BLaER1 treated with 17β-estradiol and CSF1 and Interleukin-3, amounts not matched to agents 10 nM and 100 nM (cell line): ENCODE data around the gene PPP1R36.
"Not testable (repeated sequence)": the region's sequence is repeated elsewhere in the genome, so short reads cannot be mapped to it uniquely, and the experiment has no call there.

ENCODE experiments used
- H3K27ac ChIP-seq, 11 experiments: shearing (Covaris generic); formaldehyde crosslinking; 2 replicates each; pipeline ENCODE4 v1.8.1; 2022
- H3K27me3 ChIP-seq, 11 experiments: shearing (Covaris generic); formaldehyde crosslinking; 2 replicates each; pipeline ENCODE4 v1.8.1; 2022
- H3K36me3 ChIP-seq, 11 experiments: shearing (Covaris generic); formaldehyde crosslinking; 2 replicates each; pipeline ENCODE4 v1.8.1; 2022
- H3K4me1 ChIP-seq, 10 experiments: shearing (Covaris generic); formaldehyde crosslinking; 2 replicates each; pipeline ENCODE4 v1.8.1; 2022
- H3K4me2 ChIP-seq, 11 experiments: shearing (Covaris generic); formaldehyde crosslinking; 2 replicates each; pipeline ENCODE4 v1.8.1; 2022
- H3K4me3 ChIP-seq, 10 experiments: shearing (Covaris generic); formaldehyde crosslinking; 2 replicates each; pipeline ENCODE4 v1.8.1; 2022
- H3K9ac ChIP-seq, 11 experiments: shearing (Covaris generic); formaldehyde crosslinking; 2 replicates each; pipeline ENCODE4 v1.8.1; 2022
- H3K9me3 ChIP-seq, 11 experiments: shearing (Covaris generic); formaldehyde crosslinking; replicated peaks in 1 of 11; 2 replicates each; pipeline ENCODE4 v1.8.1; 2022
- H4K20me1 ChIP-seq, 11 experiments: shearing (Covaris generic); formaldehyde crosslinking; 2 replicates each; pipeline ENCODE4 v1.8.1; 2022
- Cebpa-rat ChIP-seq, 11 experiments: shearing (Covaris generic); IDR thresholded peaks; 2 replicates each; pipeline ENCODE4 v1.8.1; 2022

Gene PPP1R36

DNA sequence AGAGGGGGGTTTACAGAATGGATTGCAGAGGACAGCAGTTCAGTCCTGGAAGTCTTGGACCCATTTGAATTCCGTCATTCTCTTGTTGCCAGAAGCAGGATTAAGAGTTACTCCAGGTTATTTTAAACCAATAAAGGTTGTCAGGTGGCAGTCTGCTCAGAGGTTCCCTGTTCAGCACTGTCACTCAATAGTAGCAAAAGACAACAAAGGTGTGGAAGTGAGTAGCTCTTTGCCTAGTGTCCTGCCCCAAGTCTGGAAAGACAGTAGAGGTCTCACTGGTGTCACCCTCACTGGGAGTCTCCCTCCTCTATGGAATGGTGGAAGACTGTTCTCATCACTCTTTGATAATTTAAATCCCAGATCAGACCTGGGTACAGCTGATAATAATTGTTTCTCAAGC, 81.0 kb downstream of the PPP1R36 start:
- Histone ChIP-seq H3K9ac (no peak overlapping the region), H3K36me3 (no peaks in the 10 kb centered on the region; a peak in 1 of 22 replicates), H3K27ac (no peak overlapping the region), H3K4me1 (peaks cover 6 to 24% (median 14%) of the 10 kb centered on the region in 10 experiments; a peak in 17 of 20 replicates), H4K20me1 (no peaks in the 10 kb centered on the region), H3K9me3 (peaks cover 0 to 11% (median 7%) of the 10 kb centered on the region in 11 experiments; a peak in 13 of 22 replicates), H3K27me3 (no peaks in the 10 kb centered on the region), H3K4me3 (no peak overlapping the region), H3K4me2 (no peak overlapping the region)
- no peak for TF ChIP-seq Cebpa-rat (IDR thresholded peaks at IDR 0.05)

DNA sequence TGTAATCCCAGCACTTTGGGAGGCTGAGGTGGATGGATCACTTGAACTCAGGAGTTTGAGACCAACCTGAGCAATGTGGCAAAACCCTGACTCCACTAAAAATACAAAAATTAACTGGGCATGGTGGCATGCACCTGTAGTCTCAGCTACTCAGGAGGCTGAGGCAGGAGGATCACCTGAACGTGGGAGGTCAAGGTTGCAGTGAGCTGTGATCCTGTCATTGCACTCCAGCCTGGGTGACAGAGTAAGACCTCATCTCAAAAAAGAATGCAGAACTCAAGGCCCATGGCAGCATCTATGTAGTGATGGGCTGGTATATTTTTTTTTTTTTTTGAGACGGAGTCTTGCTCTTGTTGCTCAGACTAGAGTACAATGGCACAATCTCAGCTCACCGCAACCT, 81.5 kb downstream of the PPP1R36 start:
- H4K20me1 ChIP-seq, H3K36me3 ChIP-seq, H3K9ac ChIP-seq, H3K27me3 ChIP-seq, H3K4me2 ChIP-seq, H3K27ac ChIP-seq, H3K4me3 ChIP-seq: not testable (repeated sequence)
- peaks cover 0 to 11% (median 7%) of the 10 kb centered on the region in 11 experiments; a peak in 13 of 22 replicates for H3K9me3 ChIP-seq
- H3K4me1 ChIP-seq, result peaks cover 6 to 26% (median 14%) of the 10 kb centered on the region in 10 experiments; a peak in 17 of 20 replicates

DNA sequence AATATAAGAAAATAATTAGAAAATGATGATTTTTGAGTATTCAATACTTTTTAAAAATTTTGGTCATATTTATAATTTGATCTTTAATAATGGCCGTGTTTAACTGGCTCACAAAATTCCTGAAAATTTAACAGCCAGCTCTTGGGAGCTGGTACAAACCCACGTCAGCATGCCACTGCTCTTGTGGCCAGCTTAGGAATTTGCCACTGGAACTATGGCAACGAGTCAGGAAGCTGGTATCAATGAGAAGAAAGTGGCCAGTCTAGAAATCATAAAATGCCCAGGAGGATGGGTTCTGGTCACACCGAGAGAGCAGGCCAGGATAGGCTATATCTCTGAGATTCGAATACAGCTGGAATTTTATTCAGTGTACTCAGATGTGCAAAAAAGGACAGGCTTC, 82.3 kb downstream of the PPP1R36 start:
- Histone ChIP-seq H3K27ac (peak overlapping the region in 9 of 11 experiments; percentile 53 to 79 (median 74); a peak in 18 of 22 replicates), H3K27me3 (no peaks in the 10 kb centered on the region), H3K9ac (peak overlapping the region in 5 of 11 experiments; percentile 4 to 52 (median 10); a peak in 5 of 22 replicates), H3K9me3 (peaks cover 0 to 11% (median 7%) of the 10 kb centered on the region in 11 experiments; a peak in 13 of 22 replicates), H4K20me1 (no peaks in the 10 kb centered on the region), H3K36me3 (no peaks in the 10 kb centered on the region; a peak in 1 of 22 replicates), H3K4me2 (peak overlapping the region; percentile 0 to 60 (median 45); a peak in 15 of 22 replicates), H3K4me1 (peaks cover 6 to 29% (median 15%) of the 10 kb centered on the region in 10 experiments; a peak in 17 of 20 replicates), H3K4me3 (no peak overlapping the region)
- no peak for TF ChIP-seq Cebpa-rat (IDR thresholded peaks at IDR 0.05)

DNA sequence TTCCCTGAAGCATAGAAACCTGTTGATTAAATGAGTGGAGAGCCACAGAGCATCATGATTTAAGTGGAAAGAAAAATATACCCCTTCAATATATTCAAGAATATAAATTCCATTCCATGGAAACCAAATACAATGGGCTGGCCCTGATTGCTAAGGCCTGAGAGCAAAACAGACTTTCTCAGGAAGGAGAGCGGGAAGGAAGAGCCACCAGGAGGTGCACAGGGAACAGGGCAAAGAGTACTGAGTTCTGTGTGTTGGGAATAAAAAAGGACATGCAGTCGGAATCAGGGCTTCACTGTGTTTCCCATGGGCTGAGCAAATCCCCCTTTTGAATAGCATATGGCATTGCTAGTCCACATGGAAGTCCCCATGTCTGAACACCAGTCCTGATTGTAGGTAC, 84.8 kb downstream of the PPP1R36 start:
- H3K27ac ChIP-seq, result no peak overlapping the region
- H3K36me3 ChIP-seq, result no peaks in the 10 kb centered on the region; a peak in 1 of 22 replicates
- no peak overlapping the region for H3K4me3 ChIP-seq
- H3K4me1 ChIP-seq, result peaks cover 6 to 22% (median 15%) of the 10 kb centered on the region in 10 experiments; a peak in 17 of 20 replicates
- no peak overlapping the region for H3K9ac ChIP-seq
- TF ChIP-seq Cebpa-rat (IDR thresholded peaks at IDR 0.05), result no peak
- no peak overlapping the region for H3K4me2 ChIP-seq
- no peaks in the 10 kb centered on the region for H3K27me3 ChIP-seq
- H3K9me3 ChIP-seq, result peaks cover 0 to 11% (median 7%) of the 10 kb centered on the region in 11 experiments; a peak in 13 of 22 replicates
- H4K20me1 ChIP-seq, result no peaks in the 10 kb centered on the region

DNA sequence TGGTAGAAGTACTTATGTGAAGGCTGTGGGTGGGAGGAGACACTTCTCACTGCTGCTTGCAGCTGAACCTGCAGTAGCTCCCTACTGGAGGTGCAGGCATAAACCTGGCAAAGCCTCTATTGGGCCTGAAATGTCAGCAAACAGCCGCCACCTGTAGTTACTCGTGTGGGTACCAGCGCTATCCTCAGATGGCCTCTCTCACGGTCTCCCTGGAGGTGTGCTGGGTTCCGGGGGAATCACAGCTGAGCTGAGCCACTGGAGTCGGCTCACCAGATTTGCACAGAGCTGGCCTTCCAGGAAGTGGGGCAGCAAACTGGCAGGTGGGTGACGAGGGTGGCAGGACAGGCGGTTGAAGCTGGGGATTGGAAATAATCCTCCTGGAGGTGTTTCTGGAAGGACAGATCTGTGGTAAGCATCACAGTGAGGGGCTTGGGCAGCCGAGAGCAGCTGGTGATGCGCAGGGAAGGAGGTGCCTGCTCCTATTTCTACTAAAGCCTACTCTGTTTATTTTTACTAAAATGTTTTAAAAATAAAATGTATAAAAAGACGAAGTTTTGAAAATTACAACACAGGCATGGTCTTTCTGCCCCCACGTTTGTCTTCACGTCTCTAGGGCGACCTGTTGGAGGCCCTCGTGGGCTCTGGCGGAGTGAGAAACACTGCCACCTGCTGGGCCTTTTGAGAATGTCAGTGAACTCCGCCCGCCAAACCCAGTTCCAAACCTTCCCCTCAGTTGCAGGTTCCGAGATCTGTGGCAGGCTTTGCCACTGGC, 86.6 kb downstream of the PPP1R36 start:
- no peak overlapping the region for H3K27ac ChIP-seq
- H3K4me3 ChIP-seq, result no peak overlapping the region
- H3K27me3 ChIP-seq, result no peaks in the 10 kb centered on the region
- peak overlapping the region in 3 of 11 experiments; percentile 18 to 29 (median 28); a peak in 3 of 22 replicates for H3K4me2 ChIP-seq
- no peaks in the 10 kb centered on the region; a peak in 1 of 22 replicates for H3K36me3 ChIP-seq
- no peak overlapping the region; a peak in 1 of 22 replicates for H3K9ac ChIP-seq
- H3K4me1 ChIP-seq, result peaks cover 6 to 22% (median 15%) of the 10 kb centered on the region in 10 experiments; a peak in 17 of 20 replicates
- peaks cover 0 to 11% (median 7%) of the 10 kb centered on the region in 11 experiments; a peak in 13 of 22 replicates for H3K9me3 ChIP-seq
- no peaks in the 10 kb centered on the region for H4K20me1 ChIP-seq
- TF ChIP-seq Cebpa-rat (IDR thresholded peaks at IDR 0.05), result no peak

DNA sequence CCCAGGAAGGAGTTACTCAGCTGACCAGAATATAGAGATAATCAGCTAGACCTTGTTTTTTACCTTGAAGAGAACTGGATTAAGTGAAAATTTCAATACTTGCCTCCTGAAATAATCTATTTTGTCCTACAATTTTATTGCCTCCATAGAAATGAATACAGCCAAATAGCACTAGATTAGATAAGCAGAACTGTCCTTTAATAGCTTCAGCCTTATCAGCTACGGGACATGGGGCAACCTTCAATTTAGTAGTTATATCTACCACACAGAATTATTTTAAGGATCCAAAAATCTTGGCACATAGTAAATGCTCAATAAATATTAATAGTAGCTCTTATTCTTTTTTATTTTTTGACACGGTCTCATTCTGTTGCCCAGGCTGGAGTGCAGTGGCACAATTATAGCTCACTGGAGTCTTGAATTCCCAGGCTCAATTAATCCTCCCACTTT, 87.2 kb downstream of the PPP1R36 start:
- Histone ChIP-seq H3K36me3 (no peaks in the 10 kb centered on the region; a peak in 1 of 22 replicates), H3K4me3 (no peak overlapping the region), H3K9ac (no peak overlapping the region), H3K27ac (no peak overlapping the region), H3K27me3 (no peaks in the 10 kb centered on the region), H3K4me1 (peaks cover 6 to 21% (median 14%) of the 10 kb centered on the region in 10 experiments; a peak in 17 of 20 replicates), H4K20me1 (no peaks in the 10 kb centered on the region), H3K4me2 (peak overlapping the region in 1 of 11 experiments; percentile 29; a peak in 1 of 22 replicates), H3K9me3 (peaks cover 0 to 11% (median 7%) of the 10 kb centered on the region in 11 experiments; a peak in 13 of 22 replicates)
- TF ChIP-seq Cebpa-rat (IDR thresholded peaks at IDR 0.05), result no peak

DNA sequence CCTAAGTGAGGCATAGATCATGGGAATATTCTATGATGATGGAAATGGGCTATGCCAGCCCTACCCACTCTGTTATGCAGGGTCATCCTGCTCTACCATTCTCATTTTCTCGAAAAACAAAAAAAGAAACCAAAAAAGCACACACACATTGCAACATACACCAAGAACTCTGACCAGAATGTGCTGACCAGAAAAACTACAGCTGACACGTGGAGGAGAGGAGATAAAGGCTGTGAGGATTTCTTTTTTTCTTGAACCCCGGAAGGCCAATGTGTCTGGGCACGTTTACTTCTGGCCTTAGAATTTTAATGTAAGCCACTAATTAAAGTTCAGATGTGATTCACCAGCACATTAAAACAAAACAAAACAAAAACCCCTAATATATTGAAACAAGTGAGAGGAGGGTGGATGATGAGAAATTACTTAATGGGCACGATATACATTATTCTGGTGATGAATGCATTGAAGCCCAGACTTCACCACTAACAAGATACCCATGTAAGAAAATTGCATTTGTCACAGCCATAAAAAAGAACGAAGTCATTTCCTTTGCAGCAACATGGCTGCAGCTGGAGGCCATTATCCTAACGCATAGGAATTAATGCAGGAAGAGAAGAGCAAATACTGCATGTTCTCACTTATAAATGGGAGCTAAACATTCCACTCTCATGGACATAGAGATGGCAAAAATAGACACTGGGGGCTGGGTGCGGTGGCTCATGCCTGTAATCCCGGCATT, 88.1 kb downstream of the PPP1R36 start:
- no peak for TF ChIP-seq Cebpa-rat (IDR thresholded peaks at IDR 0.05)
- peaks cover 0 to 14% (median 7%) of the 10 kb centered on the region in 10 experiments; a peak in 11 of 20 replicates for H3K4me1 ChIP-seq
- peaks cover 0 to 10% (median 7%) of the 10 kb centered on the region in 11 experiments; a peak in 13 of 22 replicates for H3K9me3 ChIP-seq
- no peak overlapping the region for H3K4me2 ChIP-seq
- no peak overlapping the region for H3K9ac ChIP-seq
- H3K4me3 ChIP-seq, result no peak overlapping the region
- no peaks in the 10 kb centered on the region for H3K27me3 ChIP-seq
- H4K20me1 ChIP-seq, result no peaks in the 10 kb centered on the region
- no peak overlapping the region for H3K27ac ChIP-seq
- no peaks in the 10 kb centered on the region; a peak in 1 of 22 replicates for H3K36me3 ChIP-seq

DNA sequence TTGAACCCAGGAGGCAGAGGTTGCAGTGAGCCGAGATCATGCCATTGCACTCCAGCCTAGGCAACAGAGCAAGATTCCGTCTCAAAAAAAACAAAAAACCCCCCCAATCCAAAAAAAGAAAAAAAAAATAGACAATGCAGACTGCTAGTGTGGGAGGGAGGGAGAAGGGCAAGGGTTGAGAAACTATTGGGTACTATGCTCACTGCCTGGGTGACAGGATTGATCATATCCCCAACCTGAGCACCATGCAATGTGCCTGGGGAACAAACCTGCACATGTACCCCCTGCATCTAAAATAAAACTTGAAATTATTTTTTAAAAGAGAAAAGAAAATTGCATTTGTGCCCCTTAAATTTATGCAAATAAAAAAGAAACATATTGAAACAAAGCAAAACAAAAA, 88.9 kb downstream of the PPP1R36 start:
- no peak overlapping the region for H3K27ac ChIP-seq
- H3K4me3 ChIP-seq, result no peak overlapping the region
- no peak overlapping the region for H3K9ac ChIP-seq
- no peaks in the 10 kb centered on the region for H4K20me1 ChIP-seq
- no peak overlapping the region for H3K4me2 ChIP-seq
- no peak for TF ChIP-seq Cebpa-rat (IDR thresholded peaks at IDR 0.05)
- no peaks in the 10 kb centered on the region for H3K27me3 ChIP-seq
- no peaks in the 10 kb centered on the region; a peak in 1 of 22 replicates for H3K36me3 ChIP-seq
- H3K9me3 ChIP-seq, result peaks cover 0 to 6% (median 2%) of the 10 kb centered on the region in 11 experiments; a peak in 17 of 22 replicates
- H3K4me1 ChIP-seq, result peaks cover 0 to 6% (median 2%) of the 10 kb centered on the region in 10 experiments; a peak in 8 of 20 replicates
